ENCODE measurements around the gene HESX1.

DNA sequence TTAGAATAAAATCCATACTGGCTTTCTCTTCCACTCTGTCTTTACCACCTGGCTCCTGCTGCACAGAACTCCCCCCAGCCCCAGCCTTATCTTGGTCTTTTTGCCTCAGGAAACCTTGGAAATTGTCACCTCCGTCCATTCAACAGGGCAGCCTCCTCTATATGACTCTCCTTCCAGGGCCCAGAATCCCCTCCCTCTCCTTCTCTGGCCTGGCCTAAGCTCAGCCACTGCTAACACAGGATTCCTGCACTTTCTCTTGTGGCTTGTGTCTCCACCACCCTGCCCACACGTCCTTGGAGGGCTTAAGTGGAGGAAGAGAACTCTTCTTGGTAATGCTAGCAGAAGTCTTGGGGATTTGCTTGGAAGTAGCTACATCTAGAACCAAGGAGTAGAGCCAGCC, 33.1 kb downstream of the HESX1 start:
- TF ChIP-seq, protein P1, sequence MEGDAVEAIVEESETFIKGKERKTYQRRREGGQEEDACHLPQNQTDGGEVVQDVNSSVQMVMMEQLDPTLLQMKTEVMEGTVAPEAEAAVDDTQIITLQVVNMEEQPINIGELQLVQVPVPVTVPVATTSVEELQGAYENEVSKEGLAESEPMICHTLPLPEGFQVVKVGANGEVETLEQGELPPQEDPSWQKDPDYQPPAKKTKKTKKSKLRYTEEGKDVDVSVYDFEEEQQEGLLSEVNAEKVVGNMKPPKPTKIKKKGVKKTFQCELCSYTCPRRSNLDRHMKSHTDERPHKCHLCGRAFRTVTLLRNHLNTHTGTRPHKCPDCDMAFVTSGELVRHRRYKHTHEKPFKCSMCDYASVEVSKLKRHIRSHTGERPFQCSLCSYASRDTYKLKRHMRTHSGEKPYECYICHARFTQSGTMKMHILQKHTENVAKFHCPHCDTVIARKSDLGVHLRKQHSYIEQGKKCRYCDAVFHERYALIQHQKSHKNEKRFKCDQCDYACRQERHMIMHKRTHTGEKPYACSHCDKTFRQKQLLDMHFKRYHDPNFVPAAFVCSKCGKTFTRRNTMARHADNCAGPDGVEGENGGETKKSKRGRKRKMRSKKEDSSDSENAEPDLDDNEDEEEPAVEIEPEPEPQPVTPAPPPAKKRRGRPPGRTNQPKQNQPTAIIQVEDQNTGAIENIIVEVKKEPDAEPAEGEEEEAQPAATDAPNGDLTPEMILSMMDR (IDR thresholded peaks at IDR 0.05): no peak
- TF ChIP-seq POLR2A (IDR thresholded peaks at IDR 0.05): no peak

Measured in esophagus squamous epithelium (tissue), 4 donors.